Naive thymus-derived CD4-positive, alpha-beta T cell (primary cell): ENCODE results near the gene HNRNPM. TPM values are rescaled to one million over a fixed set of nuclear protein-coding genes. Genes with fewer than 3 reads are reported as not detected.

Experiments
- ATAC-seq: fragments of 150-1000 bp; cut with Tn5 transposase; 2 replicates; pipeline ENCODE4 v1.10.0; 2021; ENCODE audit warnings: mild to moderate bottlenecking, moderate library complexity
- CTCF ChIA-PET: fragments of 350-600 bp; sonication (Branson Sonifier 250); formaldehyde crosslinking; loops from one replicate; lab custom pipeline; 2021; ENCODE audit warnings: antibody characterized with exemption; lab: Charles Lee
- POLR2A ChIA-PET: fragments of 350-600 bp; sonication (Branson Sonifier 250); formaldehyde crosslinking; loops from one replicate; lab custom pipeline; 2021; ENCODE audit warnings: antibody characterized with exemption, inconsistent platforms; lab: Charles Lee
- DNase-seq, 9 donors: peaks; one replicate each; pipeline versions ENCODE4 v3.0.0 to v3.0.0-alpha.2; 2020 to 2022; ENCODE audit warnings: mixed read lengths in 1 of 9
- H3K27ac ChIP-seq: one replicate; pipeline ENCODE4 v1.7.0; 2013; ENCODE audit warnings: mild to moderate bottlenecking, low read depth, low read length, moderate library complexity
- H3K27me3 ChIP-seq, 2 donors: one replicate each; pipeline ENCODE4 v1.7.0; 2013; ENCODE audit warnings: low read length in 2 of 2, mild to moderate bottlenecking in 2 of 2, moderate library complexity in 2 of 2; ENCODE audit not compliant: control insufficient read depth in 2 of 2, insufficient read depth in 2 of 2
- H3K36me3 ChIP-seq, 3 experiments: 1 replicate in 2 of 3; 2 replicates in 1 of 3; pipeline ENCODE4 v1.7.0; 2013; ENCODE audit warnings: low read length in 3 of 3, mild to moderate bottlenecking in 3 of 3, moderate library complexity in 1 of 3; ENCODE audit not compliant: insufficient read depth in 3 of 3, control insufficient read depth in 2 of 3
- H3K4me1 ChIP-seq, 2 donors: one replicate each; pipeline ENCODE4 v1.7.0; 2013; ENCODE audit warnings: low read length in 2 of 2, mild to moderate bottlenecking in 2 of 2, moderate library complexity in 1 of 2; ENCODE audit not compliant: control insufficient read depth in 2 of 2, insufficient read depth in 2 of 2
- H3K4me3 ChIP-seq: 2 replicates; pipeline ENCODE4 v1.7.0; 2013; ENCODE audit warnings: mild to moderate bottlenecking, low read length
- H3K9me3 ChIP-seq, 3 experiments: 1 replicate in 2 of 3; 2 replicates in 1 of 3; pipeline ENCODE4 v1.7.0; 2013; ENCODE audit warnings: low read length in 3 of 3; ENCODE audit not compliant: control insufficient read depth in 2 of 3
- H3K27ac Mint-ChIP-seq, 9 donors: one replicate each; pipeline ENCODE4 v1.8.0; 2020 to 2022; ENCODE audit warnings: mixed read lengths in 9 of 9, mild to moderate bottlenecking in 8 of 9, moderate library complexity in 5 of 9, inconsistent platforms in 2 of 9
- H3K27me3 Mint-ChIP-seq, 5 donors: one replicate each; pipeline ENCODE4 v1.8.0; 2021 to 2022; ENCODE audit warnings: mixed read lengths in 5 of 5, mild to moderate bottlenecking in 1 of 5
- H3K36me3 Mint-ChIP-seq, 5 donors: one replicate each; pipeline ENCODE4 v1.8.0; 2020 to 2022; ENCODE audit warnings: mixed read lengths in 5 of 5, mild to moderate bottlenecking in 3 of 5, inconsistent platforms in 1 of 5
- H3K4me1 Mint-ChIP-seq, 7 donors: one replicate each; pipeline ENCODE4 v1.8.0; 2020 to 2022; ENCODE audit warnings: mixed read lengths in 7 of 7, mild to moderate bottlenecking in 3 of 7, inconsistent platforms in 1 of 7
- H3K4me3 Mint-ChIP-seq, 10 donors: one replicate each; pipeline ENCODE4 v1.8.0; 2020 to 2022; ENCODE audit warnings: mild to moderate bottlenecking in 10 of 10, mixed read lengths in 10 of 10, moderate library complexity in 6 of 10, inconsistent platforms in 2 of 10
- H3K9me3 Mint-ChIP-seq, 11 donors: one replicate each; pipeline ENCODE4 v1.8.0; 2020 to 2022; ENCODE audit warnings: mixed read lengths in 11 of 11, mild to moderate bottlenecking in 4 of 11, inconsistent platforms in 1 of 11, moderate library complexity in 1 of 11
- intact Hi-C, 2 donors: fragments of 100-400 bp; cut with micrococcal nuclease; formaldehyde crosslinking; loops; one replicate each; pipeline ENCODE4 v1.15.1; 2023
- polyA plus RNA-seq, 2 donors: library from polyadenylated mRNA; unstranded; fragments of 300-500 nt; fragmentation: Illumina TruSeq; gene quantifications; one replicate each; pipeline ENCODE4 v1.2.3, GENCODE V29; 2021
- total RNA-seq, 6 experiments: library from RNA in 5 of 6; stranded (reverse) in 5 of 6; gene quantifications; 1 replicate in 5 of 6; 2 replicates in 1 of 6; pipeline ENCODE4 v1.2.3 and lab custom pipeline; 2021 to 2026

The HNRNPM gene
- total and polyA plus RNA-seq, 7 experiments from 2014 or later: 175 to 378 (median 272) TPM

DNA sequence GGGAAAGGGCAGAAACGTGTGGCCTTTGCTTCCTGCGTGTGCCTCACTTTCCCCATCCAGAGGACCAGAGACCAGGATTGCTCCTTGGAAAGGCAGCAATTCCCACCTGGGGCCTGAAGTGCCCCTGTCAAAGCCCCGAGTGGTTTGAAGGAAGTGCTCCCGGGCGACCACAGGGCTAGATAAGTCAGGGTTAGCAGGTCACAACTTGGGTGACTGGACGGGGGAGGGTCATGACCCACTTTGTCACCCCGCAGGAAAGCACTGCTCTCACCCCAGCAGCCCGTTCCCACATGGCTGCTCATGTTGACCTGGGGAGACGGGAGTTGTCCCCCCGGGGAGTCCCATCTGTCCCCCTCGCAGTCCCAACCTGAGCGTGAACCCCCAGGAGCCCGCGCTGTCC lies 57.2 kb downstream of the HNRNPM start:
- H3K4me1 ChIP-seq: peaks cover 5 to 15% of the 10 kb centered on the region in 2 donors
- Mint-ChIP-seq H3K27ac (no peak overlapping the region), H3K9me3 (no peaks in the 10 kb centered on the region), H3K4me1 (peaks cover 17 to 36% (median 25%) of the 10 kb centered on the region in 7 donors), H3K36me3 (no peaks in the 10 kb centered on the region), H3K4me3 (peak overlapping the region in 1 of 10 donors; percentile 11), H3K27me3 (no peaks in the 10 kb centered on the region)
- H3K4me3 ChIP-seq: no peak overlapping the region
- no peaks in the 10 kb centered on the region for H3K36me3 ChIP-seq
- ChIA-PET CTCF (no interaction called here), POLR2A (interaction anchor here (6.8 kb wide), 1 partner anchor 14 kb away, joined by 74 read pairs; the partner anchor contains the start of gene ZNF414)
- peak; percentile 25 for ATAC-seq
- no peak for DNase-seq
- no peak overlapping the region for H3K27ac ChIP-seq
- no peaks in the 10 kb centered on the region for H3K9me3 ChIP-seq
- intact Hi-C loops: no loop called here
- H3K27me3 ChIP-seq: no peaks in the 10 kb centered on the region

- no peak overlapping the region for H3K27ac ChIP-seq
- no peaks in the 10 kb centered on the region for H3K9me3 ChIP-seq
- Mint-ChIP-seq H3K27me3 (no peaks in the 10 kb centered on the region), H3K27ac (peak overlapping the region in 2 of 9 donors; percentile 23 to 72), H3K4me3 (peak overlapping the region in 1 of 10 donors; percentile 30), H3K36me3 (peaks cover 0 to 3% (median 0%) of the 10 kb centered on the region in 5 donors), H3K4me1 (peaks cover 17 to 36% (median 28%) of the 10 kb centered on the region in 7 donors), H3K9me3 (no peaks in the 10 kb centered on the region)
- ChIA-PET CTCF (interaction anchor here (1.8 to 5.4 kb wide), 2 partner anchors 15 to 75 kb away, joined by 4 to 70 read pairs; partner anchors contain the start of gene MYO1F), POLR2A (interaction anchor here (2.0 to 6.8 kb wide), 2 partner anchors 12 to 16 kb away, joined by 8 to 74 read pairs; partner anchors contain the start of gene ZNF414)
- intact Hi-C loops: no loop called here
- H3K27me3 ChIP-seq: no peaks in the 10 kb centered on the region
- ATAC-seq (no peak), DNase-seq (no peak)
- H3K4me1 ChIP-seq: peaks cover 5 to 15% of the 10 kb centered on the region in 2 donors
- H3K4me3 ChIP-seq: no peak overlapping the region
- H3K36me3 ChIP-seq: no peaks in the 10 kb centered on the region
These were observed 58.7 kb downstream of the HNRNPM start for GRCh38 chr19:8503510-8503909.

DNA sequence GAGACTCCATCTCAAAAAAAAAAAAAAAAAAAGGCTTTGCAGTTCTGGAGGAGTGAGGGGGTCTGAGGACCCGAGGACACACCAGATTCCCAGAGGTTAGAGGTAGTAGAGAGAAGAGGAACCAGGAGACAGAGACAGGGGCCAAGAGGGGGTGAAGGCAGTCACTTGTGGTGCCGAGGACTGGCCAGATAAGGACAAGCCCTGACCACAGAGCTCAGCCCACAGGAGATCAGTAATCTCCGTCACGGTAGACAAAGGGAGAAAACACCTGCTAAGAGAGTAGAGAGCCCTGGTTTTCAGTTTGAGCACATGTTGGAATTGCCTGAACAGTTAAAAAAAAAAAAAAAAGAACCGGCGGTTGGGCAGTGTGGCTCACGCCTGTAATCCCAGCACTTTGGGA lies 59.4 kb downstream of the HNRNPM start:
- Histone ChIP-seq H3K9me3 (no peaks in the 10 kb centered on the region), H3K27ac (no peak overlapping the region), H3K4me3 (no peak overlapping the region), H3K4me1 (peaks cover 5 to 15% of the 10 kb centered on the region in 2 donors), H3K36me3 (peaks cover 0 to 5% (median 0%) of the 10 kb centered on the region in 3 experiments), H3K27me3 (no peaks in the 10 kb centered on the region)
- CTCF ChIA-PET: interaction anchor here (0.7 to 5.4 kb wide), 2 partner anchors 9 to 75 kb away, joined by 3 to 70 read pairs; partner anchors contain the start of gene MYO1F
- Mint-ChIP-seq H3K9me3 (no peaks in the 10 kb centered on the region), H3K27ac (peak overlapping the region in 3 of 9 donors; percentile 43 to 72 (median 46)), H3K36me3 (peaks cover 0 to 3% (median 0%) of the 10 kb centered on the region in 5 donors), H3K4me3 (peak overlapping the region in 9 of 10 donors; percentile 27 to 64 (median 39)), H3K4me1 (peaks cover 17 to 36% (median 28%) of the 10 kb centered on the region in 7 donors), H3K27me3 (no peaks in the 10 kb centered on the region)
- POLR2A ChIA-PET: interaction anchor here (0.9 to 6.8 kb wide), 4 partner anchors 8 to 53 kb away, joined by 3 to 74 read pairs (median 10); partner anchors contain the start of gene ZNF414
- ATAC-seq: peak; percentile 36
- intact Hi-C loops: no loop called here
- no peak for DNase-seq

DNA sequence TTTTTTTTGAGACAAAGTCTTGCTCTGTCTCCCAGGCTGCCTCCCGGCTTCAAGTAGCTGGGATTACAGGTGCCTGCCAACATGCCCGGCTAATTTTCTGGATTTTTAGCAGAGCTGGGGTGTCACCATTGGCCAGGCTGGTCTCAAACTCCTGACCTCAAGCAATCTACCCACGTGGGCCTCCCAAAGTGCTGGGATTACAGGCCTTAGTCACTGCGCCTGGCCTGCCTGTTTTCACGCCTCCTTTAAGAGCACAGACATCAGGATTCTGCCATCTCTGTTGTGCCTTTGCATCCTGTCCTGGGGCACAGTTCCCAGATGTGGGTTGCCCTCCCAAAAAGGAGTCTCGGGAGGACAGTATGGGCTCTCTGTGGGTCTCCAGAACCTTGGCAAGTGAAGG lies 60.1 kb downstream of the HNRNPM start:
- Mint-ChIP-seq H3K9me3 (no peaks in the 10 kb centered on the region), H3K4me1 (peaks cover 17 to 36% (median 28%) of the 10 kb centered on the region in 7 donors), H3K36me3 (peaks cover 0 to 3% (median 0%) of the 10 kb centered on the region in 5 donors), H3K4me3 (peak overlapping the region; percentile 42 to 93 (median 71)), H3K27me3 (no peaks in the 10 kb centered on the region), H3K27ac (peak overlapping the region in 2 of 9 donors; percentile 6 to 14)
- Histone ChIP-seq H3K27ac (no peak overlapping the region), H3K36me3 (peaks cover 0 to 11% (median 0%) of the 10 kb centered on the region in 3 experiments), H3K4me3 (no peak overlapping the region), H3K4me1 (peaks cover 5 to 15% of the 10 kb centered on the region in 2 donors), H3K9me3 (no peaks in the 10 kb centered on the region), H3K27me3 (no peaks in the 10 kb centered on the region)
- ChIA-PET CTCF (interaction anchor here (0.7 to 5.4 kb wide), 7 partner anchors 8 to 137 kb away, joined by 3 to 70 read pairs (median 4); partner anchors contain the start of gene MYO1F), POLR2A (interaction anchor here (0.6 to 6.8 kb wide), 8 partner anchors 9 to 73 kb away, joined by 3 to 74 read pairs (median 8); partner anchors contain the start of genes MYO1F and ZNF414)
- intact Hi-C loops: loop anchor here (1.0 to 5.0 kb wide), 3 partner anchors 18 to 238 kb away; no protein-coding TSS in a partner anchor
- ATAC-seq (no peak), DNase-seq (no peak)

DNA sequence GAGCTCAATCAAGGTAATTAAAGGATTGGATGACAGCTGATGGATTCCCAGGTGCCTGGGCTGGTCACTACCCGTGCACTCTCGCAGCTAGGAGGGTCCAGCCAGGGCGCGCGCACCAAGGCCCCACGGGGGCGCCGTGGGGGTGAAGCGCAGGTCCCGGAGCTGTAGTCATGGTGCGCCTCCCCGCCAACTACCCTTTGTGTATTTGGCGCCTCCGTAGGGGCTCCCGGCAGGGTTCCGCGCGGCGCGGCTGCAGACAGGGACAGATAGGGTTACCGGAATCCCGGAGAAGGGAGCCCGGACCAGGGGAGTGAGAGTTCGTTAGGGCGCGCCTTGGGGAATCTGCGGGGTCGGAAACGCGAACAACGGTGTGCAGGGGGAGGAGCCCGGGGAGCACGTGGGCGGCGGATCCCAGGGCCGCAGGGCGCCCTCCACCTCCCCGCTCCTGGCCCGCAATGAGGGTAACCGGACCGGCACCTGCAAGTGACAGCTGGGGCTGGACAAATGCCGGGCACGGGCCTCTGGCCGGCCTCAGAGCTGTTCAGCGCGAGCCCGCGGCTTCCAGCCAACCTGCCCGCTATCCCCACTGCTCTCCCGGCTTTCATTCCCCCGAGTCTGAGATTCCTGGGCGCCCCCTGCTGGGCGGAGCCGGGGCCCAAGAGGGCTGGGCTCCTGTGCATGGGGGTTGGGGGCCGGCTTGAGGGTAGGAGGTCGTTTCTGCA lies 61.1 kb downstream of the HNRNPM start:
- no peaks in the 10 kb centered on the region for H3K9me3 Mint-ChIP-seq
- ChIA-PET CTCF (interaction anchor here (0.7 to 5.4 kb wide), 11 partner anchors 9 to 136 kb away, joined by 3 to 70 read pairs (median 5); partner anchors contain the start of genes MARCHF2 and MYO1F), POLR2A (interaction anchor here (0.6 to 6.8 kb wide), 16 partner anchors 10 to 296 kb away, joined by 3 to 74 read pairs (median 4); partner anchors contain the start of genes MYO1F and ZNF414)
- peak overlapping the region; percentile 75 for H3K4me3 ChIP-seq
- intact Hi-C loops: loop anchor here (1.0 to 5.0 kb wide), 6 partner anchors 11 to 239 kb away; partner anchors contain the start of gene MARCHF2 (in 2 of the 2)
- peak; percentile 40 to 80 (median 65) for DNase-seq
- no peaks in the 10 kb centered on the region for H3K27me3 ChIP-seq
- H3K4me1 Mint-ChIP-seq: peaks cover 9 to 29% (median 20%) of the 10 kb centered on the region in 7 donors
- no peaks in the 10 kb centered on the region for H3K27me3 Mint-ChIP-seq
- H3K9me3 ChIP-seq: no peaks in the 10 kb centered on the region
- peaks cover 5 to 15% of the 10 kb centered on the region in 2 donors for H3K4me1 ChIP-seq
- peaks cover 0 to 3% (median 0%) of the 10 kb centered on the region in 5 donors for H3K36me3 Mint-ChIP-seq
- peak; percentile 74 for ATAC-seq
- H3K36me3 ChIP-seq: peaks cover 0 to 15% (median 0%) of the 10 kb centered on the region in 3 experiments
- peak overlapping the region; percentile 76 for H3K27ac ChIP-seq
- H3K27ac Mint-ChIP-seq: peak overlapping the region; percentile 75 to 92 (median 86)
- peak overlapping the region; percentile 88 to 97 (median 92) for H3K4me3 Mint-ChIP-seq
